GM23338 (cell line): Measurements from ENCODE around the gene DHDDS. TPM values are rescaled to one million over a fixed set of nuclear protein-coding genes. Genes with fewer than 3 reads are reported as not detected.

Experiments
- ATAC-seq: fragments of 200-7000 bp; cut with Tn5 transposase; 3 replicates; pipeline ENCODE4 v1.9.1; 2020
- DNase-seq: peaks from one replicate; pipeline ENCODE4 v3.0.0-alpha.2; 2015; ENCODE audit warnings: low spot score
- H2AFZ ChIP-seq: fragments of 200-600 bp; sonication (generic); 2 replicates; pipeline ENCODE4 v1.8.0; 2016; ENCODE audit warnings: antibody characterized with exemption, mild to moderate bottlenecking, moderate library complexity
- H3F3A ChIP-seq: fragments of 200-600 bp; sonication (generic); replicated peaks from 2 replicates; pipeline ENCODE4 v1.8.0; 2017; ENCODE audit warnings: antibody characterized with exemption, mixed run types, low read depth
- H3K27ac ChIP-seq: fragments of 200-600 bp; sonication (generic); 2 replicates; pipeline ENCODE4 v1.6.1; 2016; ENCODE audit warnings: low read depth
- H3K27me3 ChIP-seq: fragments of 200-600 bp; sonication (generic); 2 replicates; pipeline ENCODE4 v1.8.0; 2016; ENCODE audit warnings: mild to moderate bottlenecking, mixed run types, moderate library complexity; ENCODE audit not compliant: insufficient read depth
- H3K36me3 ChIP-seq: fragments of 200-600 bp; sonication (generic); 2 replicates; pipeline ENCODE4 v1.8.0; 2016; ENCODE audit warnings: mild to moderate bottlenecking; ENCODE audit not compliant: insufficient read depth
- H3K4me1 ChIP-seq: fragments of 200-600 bp; sonication (generic); 2 replicates; pipeline ENCODE4 v1.8.0; 2016; ENCODE audit warnings: mild to moderate bottlenecking, moderate library complexity; ENCODE audit not compliant: insufficient read depth
- H3K4me2 ChIP-seq: fragments of 200-600 bp; sonication (generic); 2 replicates; pipeline ENCODE4 v1.7.1; 2017; ENCODE audit warnings: mixed run types
- H3K4me3 ChIP-seq: fragments of 200-600 bp; sonication (generic); 2 replicates; pipeline ENCODE4 v1.6.1; 2016; ENCODE audit warnings: mixed run types
- H3K79me2 ChIP-seq: fragments of 200-600 bp; sonication (generic); replicated peaks from 2 replicates; pipeline ENCODE4 v1.8.0; 2017; ENCODE audit warnings: mild to moderate bottlenecking; ENCODE audit not compliant: insufficient read depth
- H3K9me2 ChIP-seq: fragments of 200-600 bp; sonication (generic); 2 replicates; pipeline ENCODE4 v1.8.0; 2017; ENCODE audit not compliant: insufficient read depth
- H4K20me1 ChIP-seq: fragments of 200-600 bp; sonication (generic); replicated peaks from 2 replicates; pipeline ENCODE4 v1.8.0; 2017; ENCODE audit warnings: mild to moderate bottlenecking; ENCODE audit not compliant: insufficient read depth
- H3K27ac Mint-ChIP-seq: 2 replicates; pipeline ENCODE4 v1.8.0; 2020; ENCODE audit warnings: inconsistent platforms, mild to moderate bottlenecking, moderate library complexity, mixed read lengths
- H3K27me3 Mint-ChIP-seq: 3 replicates; pipeline ENCODE4 v1.8.0; 2022; ENCODE audit warnings: low read depth, mild to moderate bottlenecking, moderate library complexity, mixed read lengths, inconsistent platforms; ENCODE audit not compliant: insufficient read depth, poor library complexity
- H3K36me3 Mint-ChIP-seq: 3 replicates; pipeline ENCODE4 v1.8.0; 2021; ENCODE audit warnings: low read depth, mild to moderate bottlenecking, inconsistent platforms, moderate library complexity, mixed read lengths
- H3K4me1 Mint-ChIP-seq: 3 replicates; pipeline ENCODE4 v1.8.0; 2020; ENCODE audit warnings: mild to moderate bottlenecking, inconsistent platforms, mixed read lengths
- H3K4me3 Mint-ChIP-seq: 3 replicates; pipeline ENCODE4 v1.8.0; 2021; ENCODE audit warnings: moderate library complexity, mild to moderate bottlenecking, inconsistent platforms, mixed read lengths
- H3K9me3 Mint-ChIP-seq: 3 replicates; pipeline ENCODE4 v1.8.0; 2020; ENCODE audit warnings: moderate library complexity, mild to moderate bottlenecking, inconsistent platforms, mixed read lengths
- CREB1 ChIP-seq: fragments of 250-450 bp; sonication (Bioruptor Pico); IDR thresholded peaks from 2 replicates; pipeline ENCODE4 v1.5.0; 2020; ENCODE audit warnings: low read depth, mild to moderate bottlenecking, moderate library complexity
- EZH2 ChIP-seq: fragments of 200-600 bp; sonication (generic); IDR thresholded peaks from one replicate; pipeline ENCODE4 v1.8.0; 2017; ENCODE audit warnings: antibody characterized with exemption, mild to moderate bottlenecking, low read depth; ENCODE audit not compliant: unreplicated experiment
- EZH2phosphoT487 ChIP-seq: fragments of 200-600 bp; sonication (generic); IDR thresholded peaks from one replicate; pipeline ENCODE4 v1.8.1; 2018; ENCODE audit warnings: antibody characterized with exemption; ENCODE audit not compliant: unreplicated experiment
- JUNB ChIP-seq: IDR thresholded peaks from one replicate; pipeline ENCODE4 v1.6.1; 2016; ENCODE audit warnings: antibody characterized with exemption; ENCODE audit not compliant: unreplicated experiment
- NANOG ChIP-seq: IDR thresholded peaks from 2 replicates; pipeline ENCODE4 v1.6.1; 2016; ENCODE audit warnings: antibody characterized with exemption, borderline replicate concordance
- POLR2AphosphoS5 ChIP-seq: IDR thresholded peaks from 2 replicates; pipeline ENCODE4 v1.6.1; 2016; ENCODE audit warnings: antibody characterized with exemption, low read depth
- STAT1 ChIP-seq: IDR thresholded peaks from one replicate; pipeline ENCODE4 v1.6.1; 2016; ENCODE audit warnings: antibody characterized with exemption; ENCODE audit not compliant: unreplicated experiment
- ZNF114 ChIP-seq: fragments of 250-450 bp; sonication (Bioruptor Pico); IDR thresholded peaks from 2 replicates; pipeline ENCODE4 v1.5.0; 2020; ENCODE audit warnings: mild to moderate bottlenecking, moderate library complexity
- ZNF331 ChIP-seq: fragments of 250-450 bp; sonication (Bioruptor Pico); IDR thresholded peaks from 2 replicates; pipeline ENCODE4 v1.5.0; 2020; ENCODE audit warnings: low read depth, mild to moderate bottlenecking, moderate library complexity
- ZNF462 ChIP-seq: fragments of 250-450 bp; sonication (Bioruptor Pico); IDR thresholded peaks from 2 replicates; pipeline ENCODE4 v1.5.0; 2020; ENCODE audit warnings: mild to moderate bottlenecking, moderate library complexity
- polyA plus RNA-seq: library from polyadenylated mRNA; unstranded; fragments of >200 nt; fragmentation: Nextera tagmentation; extraction: Ambion mirVana; gene quantifications from 2 replicates; pipeline ENCODE4 v1.2.1, GENCODE V29; 2016
- total RNA-seq: library from RNA; depleted of rRNA; stranded (reverse); fragments of >200 nt; shearing (Covaris generic); gene quantifications from 2 replicates; pipeline ENCODE4 v1.2.3, GENCODE V29; 2014
- TF ChIP-seq, protein P1 (sequence below): IDR thresholded peaks from 2 replicates; pipeline ENCODE4 v1.6.1; 2016; ENCODE audit warnings: antibody characterized with exemption
- TF ChIP-seq, protein P2 (sequence below), 2 experiments: fragments of 200-600 bp in 1 of 2; sonication (generic) in 1 of 2; conservative IDR thresholded peaks; 2 replicates each; pipeline versions ENCODE4 v1.5.1 to v1.6.1; 2016 to 2017; ENCODE audit warnings: antibody characterized with exemption in 2 of 2, low read depth in 2 of 2, mild to moderate bottlenecking in 2 of 2, moderate library complexity in 1 of 2
- TF ChIP-seq, protein P3 (sequence below): IDR thresholded peaks from one replicate; pipeline ENCODE4 v1.6.1; 2018; ENCODE audit warnings: antibody characterized with exemption; ENCODE audit not compliant: unreplicated experiment

DHDDS gene
- total and polyA plus RNA-seq, 2 experiments from 2014 or later, result 32.6 to 49.5 TPM

DNA sequence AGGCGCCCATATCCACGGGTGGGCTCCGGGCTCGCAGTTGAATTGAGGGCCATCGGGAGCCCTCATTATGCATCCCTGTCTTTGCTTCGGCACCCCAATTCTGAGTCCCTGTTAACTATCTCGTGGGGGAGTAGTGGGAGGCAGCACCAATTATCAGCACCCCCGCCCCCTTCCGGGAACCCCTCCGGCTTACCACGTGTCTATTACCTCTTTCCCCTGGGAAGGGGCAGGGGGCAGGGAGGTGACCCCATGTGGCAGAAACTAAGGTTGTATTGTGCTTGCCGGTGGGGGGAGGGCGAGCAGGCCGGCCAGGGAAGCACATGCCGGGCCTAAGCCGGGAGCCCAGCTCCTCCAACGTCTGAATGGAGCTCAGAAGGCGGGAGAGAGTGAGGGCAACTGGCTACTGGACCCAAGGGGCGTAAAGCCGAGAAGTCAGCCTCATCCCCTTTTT lies 20.5 kb upstream of the DHDDS start:
- Histone ChIP-seq H3K4me2 (peak overlapping the region; percentile 84), H4K20me1 (peaks cover 36% of the 10 kb centered on the region), H3K79me2 (peaks cover 59% of the 10 kb centered on the region), H3K4me1 (peaks cover 49% of the 10 kb centered on the region), H3K36me3 (peaks cover 22% of the 10 kb centered on the region; the same call in 1 of the 2 replicates), H2AFZ (no peak overlapping the region), H3K9me2 (no peaks in the 10 kb centered on the region), H3K27me3 (no peaks in the 10 kb centered on the region), H3F3A (peaks cover 55% of the 10 kb centered on the region), H3K27ac (peak overlapping the region; percentile 100), H3K4me3 (peak overlapping the region; percentile 96)
- peaks cover 51% of the 10 kb centered on the region for H3K4me1 Mint-ChIP-seq
- peaks cover 59% of the 10 kb centered on the region for H3K36me3 Mint-ChIP-seq
- H3K27me3 Mint-ChIP-seq, result peaks cover 40% of the 10 kb centered on the region
- peak overlapping the region; percentile 97 for H3K27ac Mint-ChIP-seq
- peak; percentile 66 for DNase-seq
- H3K4me3 Mint-ChIP-seq, result peak overlapping the region; percentile 99
- ATAC-seq, result peak; percentile 18
- no peak for TF ChIP-seq CREB1 (CRISPR knock-in tag)
- TF ChIP-seq EZH2phosphoT487, result no peak
- no peak; the same call in 1 of the 2 replicates for TF ChIP-seq POLR2AphosphoS5
- TF ChIP-seq, protein P1, sequence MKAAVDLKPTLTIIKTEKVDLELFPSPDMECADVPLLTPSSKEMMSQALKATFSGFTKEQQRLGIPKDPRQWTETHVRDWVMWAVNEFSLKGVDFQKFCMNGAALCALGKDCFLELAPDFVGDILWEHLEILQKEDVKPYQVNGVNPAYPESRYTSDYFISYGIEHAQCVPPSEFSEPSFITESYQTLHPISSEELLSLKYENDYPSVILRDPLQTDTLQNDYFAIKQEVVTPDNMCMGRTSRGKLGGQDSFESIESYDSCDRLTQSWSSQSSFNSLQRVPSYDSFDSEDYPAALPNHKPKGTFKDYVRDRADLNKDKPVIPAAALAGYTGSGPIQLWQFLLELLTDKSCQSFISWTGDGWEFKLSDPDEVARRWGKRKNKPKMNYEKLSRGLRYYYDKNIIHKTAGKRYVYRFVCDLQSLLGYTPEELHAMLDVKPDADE, result no peak
- no peak for TF ChIP-seq EZH2
- TF ChIP-seq, protein P2, sequence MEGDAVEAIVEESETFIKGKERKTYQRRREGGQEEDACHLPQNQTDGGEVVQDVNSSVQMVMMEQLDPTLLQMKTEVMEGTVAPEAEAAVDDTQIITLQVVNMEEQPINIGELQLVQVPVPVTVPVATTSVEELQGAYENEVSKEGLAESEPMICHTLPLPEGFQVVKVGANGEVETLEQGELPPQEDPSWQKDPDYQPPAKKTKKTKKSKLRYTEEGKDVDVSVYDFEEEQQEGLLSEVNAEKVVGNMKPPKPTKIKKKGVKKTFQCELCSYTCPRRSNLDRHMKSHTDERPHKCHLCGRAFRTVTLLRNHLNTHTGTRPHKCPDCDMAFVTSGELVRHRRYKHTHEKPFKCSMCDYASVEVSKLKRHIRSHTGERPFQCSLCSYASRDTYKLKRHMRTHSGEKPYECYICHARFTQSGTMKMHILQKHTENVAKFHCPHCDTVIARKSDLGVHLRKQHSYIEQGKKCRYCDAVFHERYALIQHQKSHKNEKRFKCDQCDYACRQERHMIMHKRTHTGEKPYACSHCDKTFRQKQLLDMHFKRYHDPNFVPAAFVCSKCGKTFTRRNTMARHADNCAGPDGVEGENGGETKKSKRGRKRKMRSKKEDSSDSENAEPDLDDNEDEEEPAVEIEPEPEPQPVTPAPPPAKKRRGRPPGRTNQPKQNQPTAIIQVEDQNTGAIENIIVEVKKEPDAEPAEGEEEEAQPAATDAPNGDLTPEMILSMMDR (conservative IDR thresholded peaks at IDR 0.05; ENCODE audit: low read depth in 2 of 2), result no peak
- TF ChIP-seq, protein P3, sequence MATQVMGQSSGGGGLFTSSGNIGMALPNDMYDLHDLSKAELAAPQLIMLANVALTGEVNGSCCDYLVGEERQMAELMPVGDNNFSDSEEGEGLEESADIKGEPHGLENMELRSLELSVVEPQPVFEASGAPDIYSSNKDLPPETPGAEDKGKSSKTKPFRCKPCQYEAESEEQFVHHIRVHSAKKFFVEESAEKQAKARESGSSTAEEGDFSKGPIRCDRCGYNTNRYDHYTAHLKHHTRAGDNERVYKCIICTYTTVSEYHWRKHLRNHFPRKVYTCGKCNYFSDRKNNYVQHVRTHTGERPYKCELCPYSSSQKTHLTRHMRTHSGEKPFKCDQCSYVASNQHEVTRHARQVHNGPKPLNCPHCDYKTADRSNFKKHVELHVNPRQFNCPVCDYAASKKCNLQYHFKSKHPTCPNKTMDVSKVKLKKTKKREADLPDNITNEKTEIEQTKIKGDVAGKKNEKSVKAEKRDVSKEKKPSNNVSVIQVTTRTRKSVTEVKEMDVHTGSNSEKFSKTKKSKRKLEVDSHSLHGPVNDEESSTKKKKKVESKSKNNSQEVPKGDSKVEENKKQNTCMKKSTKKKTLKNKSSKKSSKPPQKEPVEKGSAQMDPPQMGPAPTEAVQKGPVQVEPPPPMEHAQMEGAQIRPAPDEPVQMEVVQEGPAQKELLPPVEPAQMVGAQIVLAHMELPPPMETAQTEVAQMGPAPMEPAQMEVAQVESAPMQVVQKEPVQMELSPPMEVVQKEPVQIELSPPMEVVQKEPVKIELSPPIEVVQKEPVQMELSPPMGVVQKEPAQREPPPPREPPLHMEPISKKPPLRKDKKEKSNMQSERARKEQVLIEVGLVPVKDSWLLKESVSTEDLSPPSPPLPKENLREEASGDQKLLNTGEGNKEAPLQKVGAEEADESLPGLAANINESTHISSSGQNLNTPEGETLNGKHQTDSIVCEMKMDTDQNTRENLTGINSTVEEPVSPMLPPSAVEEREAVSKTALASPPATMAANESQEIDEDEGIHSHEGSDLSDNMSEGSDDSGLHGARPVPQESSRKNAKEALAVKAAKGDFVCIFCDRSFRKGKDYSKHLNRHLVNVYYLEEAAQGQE, result no peak
- TF ChIP-seq ZNF114 (CRISPR knock-in tag), result no peak
- no peak for TF ChIP-seq ZNF462 (CRISPR knock-in tag)
- TF ChIP-seq NANOG, result no peak
- no peak for TF ChIP-seq ZNF331 (CRISPR knock-in tag)
- TF ChIP-seq STAT1, result no peak
- no peak for TF ChIP-seq JUNB
- peaks cover 4% of the 10 kb centered on the region; the same call in 1 of the 3 replicates for H3K9me3 Mint-ChIP-seq
